Gastrocnemius medialis (tissue), 4 donors: Measurements from ENCODE around the gene C16orf95. TPM values are rescaled to one million over a fixed set of nuclear protein-coding genes. Genes with fewer than 3 reads are reported as not detected.

Source experiments
- ATAC-seq, 2 donors: fragments of 150-250 bp; one replicate each; pipeline ENCODE4 v1.9.1; 2016
- DNase-seq, 2 donors: peaks; one replicate each; pipeline ENCODE4 v3.0.0-alpha.2; 2019
- H3K27ac ChIP-seq, 4 donors: fragments of 200-600 bp; sonication (generic); 1 replicate in 1 of 4; 2 replicates in 3 of 4; pipeline ENCODE4 v1.5.1; 2016 to 2018; ENCODE audit warnings: mild to moderate bottlenecking in 2 of 4, moderate library complexity in 1 of 4
- H3K27me3 ChIP-seq, 3 donors: fragments of 200-600 bp; sonication (generic) in 2 of 3; 1 replicate in 1 of 3; 2 replicates in 2 of 3; pipeline versions ENCODE4 v1.5.1 to v1.6.0; 2016 to 2019; ENCODE audit warnings: mild to moderate bottlenecking in 1 of 3, moderate library complexity in 1 of 3
- H3K36me3 ChIP-seq, 2 donors: fragments of 200-600 bp; sonication (generic) in 1 of 2; one replicate each; pipeline ENCODE4 v1.5.1; 2017 to 2018
- H3K4me1 ChIP-seq, 2 donors: fragments of 200-600 bp; sonication (generic) in 1 of 2; one replicate each; pipeline ENCODE4 v1.5.1; 2016 to 2017; ENCODE audit warnings: mild to moderate bottlenecking in 2 of 2
- H3K4me3 ChIP-seq, 4 donors: fragments of 200-600 bp; sonication (generic) in 3 of 4; 1 replicate in 1 of 4; 2 replicates in 3 of 4; pipeline ENCODE4 v1.5.1; 2016 to 2019; ENCODE audit warnings: mild to moderate bottlenecking in 2 of 4
- H3K9me3 ChIP-seq, 3 donors: fragments of 200-600 bp; sonication (generic) in 2 of 3; 1 replicate in 1 of 3; 2 replicates in 2 of 3; pipeline ENCODE4 v1.5.1; 2016 to 2019
- CTCF ChIP-seq, 5 experiments: fragments of 450-650 bp in 3 of 5; fragments of 200-600 bp in 2 of 5; sonication (generic) in 2 of 5; IDR thresholded peaks in 4 of 5; conservative IDR thresholded peaks in 1 of 5; 1 replicate in 4 of 5; 2 replicates in 1 of 5; pipeline ENCODE4 v1.5.1; 2016 to 2019; ENCODE audit warnings: antibody characterized with exemption in 5 of 5, mild to moderate bottlenecking in 3 of 5, moderate library complexity in 3 of 5
- POLR2A ChIP-seq, 2 donors: fragments of 450-650 bp; IDR thresholded peaks; one replicate each; pipeline ENCODE4 v1.6.1; 2017; ENCODE audit warnings: antibody characterized with exemption in 2 of 2, mild to moderate bottlenecking in 2 of 2, moderate library complexity in 2 of 2
- in situ Hi-C, 4 donors: fragments of 200-750 bp; cut with MboI; loops; one replicate each; pipeline versions ENCODE4 v1.15.0 to v1.8.0; 2017; ENCODE audit warnings: low sequenced_read_pairs in 4 of 4
- intact Hi-C: fragments of 100-400 bp; cut with DNase I; formaldehyde crosslinking; loops from one replicate; pipeline ENCODE4 v1.15.1; 2023; ENCODE audit warnings: low total_unique reads
- total RNA-seq, 4 donors: library from RNA; depleted of rRNA; stranded (reverse); fragments of >200 nt; gene quantifications; one replicate each; pipeline versions ENCODE4 v1.1.0 to v1.2.3, GENCODE V29; 2016

C16orf95 gene
- total RNA-seq, 4 donors from 2014 or later = 0.22 to 3.8 (median 1.3) TPM

- no peak for TF ChIP-seq CTCF (IDR thresholded peaks at IDR 0.05 in 4 of 5, conservative IDR thresholded peaks at IDR 0.05 in 1 of 5)
- no peak for TF ChIP-seq POLR2A (IDR thresholded peaks at IDR 0.05)
- H3K9me3 ChIP-seq = no peaks in the 10 kb centered on the region
- H3K4me3 ChIP-seq = no peak overlapping the region
- no peak for DNase-seq
- H3K36me3 ChIP-seq = peaks cover 0 to 29% of the 10 kb centered on the region in 2 donors
- intact Hi-C loops = loop anchor here (5.0 kb wide), 1 partner anchor 36 kb away; the partner anchor contains the start of gene C16orf95
- H3K27me3 ChIP-seq = no peaks in the 10 kb centered on the region
- H3K4me1 ChIP-seq = peaks cover 42 to 53% of the 10 kb centered on the region in 2 donors
- ATAC-seq = no peak
- in situ Hi-C loops = no loop called here
- peak overlapping the region; percentile 92 to 97 (median 93) for H3K27ac ChIP-seq
Measured at GRCh38 chr16:87353613-87354012, 36.4 kb upstream of the C16orf95 start.

- peaks cover 34 to 47% of the 10 kb centered on the region in 2 donors for H3K4me1 ChIP-seq
- in situ Hi-C loops = no loop called here
- DNase-seq = no peak
- H3K36me3 ChIP-seq = peaks cover 0 to 26% of the 10 kb centered on the region in 2 donors
- no peaks in the 10 kb centered on the region for H3K9me3 ChIP-seq
- peak overlapping the region; percentile 46 to 93 (median 79) for H3K27ac ChIP-seq
- no peaks in the 10 kb centered on the region for H3K27me3 ChIP-seq
- TF ChIP-seq POLR2A (IDR thresholded peaks at IDR 0.05) (no peak), CTCF (IDR thresholded peaks at IDR 0.05 in 4 of 5, conservative IDR thresholded peaks at IDR 0.05 in 1 of 5) (no peak)
- intact Hi-C loops = loop anchor here (5.0 kb wide), 1 partner anchor 36 kb away; the partner anchor contains the start of gene C16orf95
- H3K4me3 ChIP-seq = no peak overlapping the region
- ATAC-seq = no peak
Measured at GRCh38 chr16:87352818-87353217, 35.6 kb upstream of the C16orf95 start.

- Histone ChIP-seq H3K9me3 (no peaks in the 10 kb centered on the region), H3K27ac (peak overlapping the region; percentile 76 to 85 (median 83))
Measured at GRCh38 chr16:87351320-87351698, 34.1 kb upstream of the C16orf95 start.

GRCh38 chr16:87350681-87351319 lies 33.6 kb upstream of the C16orf95 start:
- intact Hi-C loops = loop anchor here (5.0 kb wide), 1 partner anchor 33 kb away; the partner anchor contains the start of gene C16orf95

More at GRCh38 chr16:87351320-87351698, 34.1 kb upstream of the C16orf95 start:
- DNase-seq (peak in 1 of 2 donors; percentile 53), ATAC-seq (peak in 1 of 2 donors; percentile 50)
- H3K36me3 ChIP-seq = peaks cover 0 to 34% of the 10 kb centered on the region in 2 donors
- H3K27me3 ChIP-seq = no peaks in the 10 kb centered on the region
- H3K4me1 ChIP-seq = peaks cover 31 to 35% of the 10 kb centered on the region in 2 donors
- intact Hi-C loops (loop anchor here (5.0 kb wide), 1 partner anchor 34 kb away; the partner anchor contains the start of gene C16orf95), in situ Hi-C loops (no loop called here)
- no peak overlapping the region for H3K4me3 ChIP-seq
- TF ChIP-seq POLR2A (IDR thresholded peaks at IDR 0.05) (no peak), CTCF (IDR thresholded peaks at IDR 0.05 in 4 of 5, conservative IDR thresholded peaks at IDR 0.05 in 1 of 5) (no peak)

More at GRCh38 chr16:87350681-87351319, 33.6 kb upstream of the C16orf95 start:
- Histone ChIP-seq H3K27ac (peak overlapping the region; percentile 76 to 85 (median 83)), H3K9me3 (no peaks in the 10 kb centered on the region), H3K36me3 (peaks cover 0 to 38% of the 10 kb centered on the region in 2 donors), H3K4me3 (no peak overlapping the region), H3K4me1 (peaks cover 32 to 33% of the 10 kb centered on the region in 2 donors), H3K27me3 (no peaks in the 10 kb centered on the region)
- TF ChIP-seq CTCF (IDR thresholded peaks at IDR 0.05 in 4 of 5, conservative IDR thresholded peaks at IDR 0.05 in 1 of 5) (no peak), POLR2A (IDR thresholded peaks at IDR 0.05) (peak in 1 of 2 donors; percentile 13)
- ATAC-seq = peak; percentile 84 to 93
- DNase-seq = peak; percentile 68 to 78
- in situ Hi-C loops = no loop called here
